Measurements from ENCODE around the gene HIRA. TPM values are rescaled to one million over a fixed set of nuclear protein-coding genes. Genes with fewer than 3 reads are reported as not detected.
"Not testable (repeated sequence)": the region's sequence is repeated elsewhere in the genome, so short reads cannot be mapped to it uniquely, and the experiment has no call there.

The HIRA gene
- total and polyA plus RNA-seq, 4 donors, result 10.4 to 24.3 (median 17.1) TPM

GRCh38 chr22:19440411-19441195 is 9.1 kb upstream of the HIRA start:
- Histone ChIP-seq H3K27me3 (ENCODE audit: control insufficient read depth in 1 of 2, insufficient read depth in 2 of 2, low read length in 1 of 2) (no peaks in the 10 kb centered on the region), H3K36me3 (ENCODE audit: control insufficient read depth in 1 of 2, insufficient read depth in 2 of 2, low read length in 1 of 2) (no peaks in the 10 kb centered on the region), H3K27ac (ENCODE audit: low read depth in 1 of 2, low read length in 2 of 2) (no peak overlapping the region), H3K9me3 (ENCODE audit: control insufficient read depth, low read length) (no peaks in the 10 kb centered on the region), H3K4me3 (ENCODE audit: low read length in 2 of 2) (no peak overlapping the region), H3K4me1 (ENCODE audit: control insufficient read depth in 1 of 2, insufficient read depth in 2 of 2, low read length in 2 of 2) (no peaks in the 10 kb centered on the region)
- intact Hi-C loops (cut with DNase I), result no loop called here
- no peak for ATAC-seq (ENCODE audit: low FRiP score)
- no peak for DNase-seq
- 74 to 86% methylated on average over 8 of the region's 8 CpGs for WGBS, 2 donors

GRCh38 chr22:19438298-19438697 is 6.8 kb upstream of the HIRA start:
- Histone ChIP-seq H3K4me3 (ENCODE audit: low read length in 2 of 2) (no peak overlapping the region), H3K27me3 (ENCODE audit: control insufficient read depth in 1 of 2, insufficient read depth in 2 of 2, low read length in 1 of 2) (no peaks in the 10 kb centered on the region), H3K27ac (ENCODE audit: low read depth in 1 of 2, low read length in 2 of 2) (no peak overlapping the region), H3K9me3 (ENCODE audit: control insufficient read depth, low read length) (no peaks in the 10 kb centered on the region), H3K36me3 (ENCODE audit: control insufficient read depth in 1 of 2, insufficient read depth in 2 of 2, low read length in 1 of 2) (peaks cover 0 to 2% of the 10 kb centered on the region in 2 donors), H3K4me1 (ENCODE audit: control insufficient read depth in 1 of 2, insufficient read depth in 2 of 2, low read length in 2 of 2) (no peaks in the 10 kb centered on the region)
- no peak for ATAC-seq (ENCODE audit: low FRiP score)
- intact Hi-C loops (cut with DNase I), result loop anchor here in 1 of 2 donors (10.0 kb wide), 1 partner anchor 293 kb away; the partner anchor contains the start of gene ESS2
- 62 to 69% methylated on average over 7 of the region's 7 CpGs for WGBS, 2 donors
- DNase-seq, result no peak

GRCh38 chr22:19436444-19437161 is 5.1 kb upstream of the HIRA start:
- not testable (repeated sequence) for H3K4me3 ChIP-seq (ENCODE audit: low read length in 2 of 2); H3K27ac ChIP-seq (ENCODE audit: low read depth in 1 of 2, low read length in 2 of 2); H3K9me3 ChIP-seq (ENCODE audit: control insufficient read depth, low read length); DNase-seq; H3K27me3 ChIP-seq (ENCODE audit: control insufficient read depth in 1 of 2, insufficient read depth in 2 of 2, low read length in 1 of 2); H3K36me3 ChIP-seq (ENCODE audit: control insufficient read depth in 1 of 2, insufficient read depth in 2 of 2, low read length in 1 of 2); ATAC-seq (ENCODE audit: low FRiP score); H3K4me1 ChIP-seq (ENCODE audit: control insufficient read depth in 1 of 2, insufficient read depth in 2 of 2, low read length in 2 of 2)
- 90 to 91% methylated on average over 9 of the region's 9 CpGs for WGBS, 2 donors
- intact Hi-C loops (cut with DNase I), result loop anchor here in 1 of 2 donors (10.0 kb wide), 1 partner anchor 292 kb away; the partner anchor contains the start of gene ESS2

GRCh38 chr22:19434829-19435580 is 3.5 kb upstream of the HIRA start:
- DNase-seq, result no peak
- Histone ChIP-seq H3K9me3 (ENCODE audit: control insufficient read depth, low read length) (no peaks in the 10 kb centered on the region), H3K27me3 (ENCODE audit: control insufficient read depth in 1 of 2, insufficient read depth in 2 of 2, low read length in 1 of 2) (no peaks in the 10 kb centered on the region), H3K27ac (ENCODE audit: low read depth in 1 of 2, low read length in 2 of 2) (no peak overlapping the region), H3K4me3 (ENCODE audit: low read length in 2 of 2) (no peak overlapping the region), H3K4me1 (ENCODE audit: control insufficient read depth in 1 of 2, insufficient read depth in 2 of 2, low read length in 2 of 2) (no peaks in the 10 kb centered on the region), H3K36me3 (ENCODE audit: control insufficient read depth in 1 of 2, insufficient read depth in 2 of 2, low read length in 1 of 2) (peaks cover 0 to 2% of the 10 kb centered on the region in 2 donors)
- WGBS, 2 donors, result 78 to 81% methylated on average over 2 of the region's 2 CpGs
- intact Hi-C loops (cut with DNase I), result loop anchor here (5.0 to 10.0 kb wide), 3 partner anchors 42 to 290 kb away; partner anchors contain the start of genes CDC45 (in 1 of the 2), ESS2 (in 1 of the 2), SLC25A1 (in 1 of the 2) and UFD1 (in 1 of the 2)
- no peak for ATAC-seq (ENCODE audit: low FRiP score)

- Histone ChIP-seq H3K36me3 (ENCODE audit: control insufficient read depth in 1 of 2, insufficient read depth in 2 of 2, low read length in 1 of 2) (peaks cover 0 to 2% of the 10 kb centered on the region in 2 donors), H3K4me1 (ENCODE audit: control insufficient read depth in 1 of 2, insufficient read depth in 2 of 2, low read length in 2 of 2) (no peaks in the 10 kb centered on the region), H3K27ac (ENCODE audit: low read depth in 1 of 2, low read length in 2 of 2) (no peak overlapping the region), H3K4me3 (ENCODE audit: low read length in 2 of 2) (no peak overlapping the region), H3K9me3 (ENCODE audit: control insufficient read depth, low read length) (no peaks in the 10 kb centered on the region), H3K27me3 (ENCODE audit: control insufficient read depth in 1 of 2, insufficient read depth in 2 of 2, low read length in 1 of 2) (no peaks in the 10 kb centered on the region)
- intact Hi-C loops (cut with DNase I), result loop anchor here (5.0 to 10.0 kb wide), 3 partner anchors 43 to 290 kb away; partner anchors contain the start of genes CDC45 (in 1 of the 2), ESS2 (in 1 of the 2), SLC25A1 (in 1 of the 2) and UFD1 (in 1 of the 2)
- DNase-seq (no peak), ATAC-seq (ENCODE audit: low FRiP score) (no peak)
- WGBS, 2 donors, result 95 to 96% methylated on average over 7 of the region's 7 CpGs
Observed at GRCh38 chr22:19434401-19434800, 2.9 kb upstream of the HIRA start.

GRCh38 chr22:19432133-19432851 is 759 bp upstream of the HIRA start, which contains the start of gene MRPL40:
Gene MRPL40 (plus strand): TSS chr22:19432545. CDS start chr22:19432555, 10 bp downstream.
- H3K9me3 ChIP-seq (ENCODE audit: control insufficient read depth, low read length), result no peaks in the 10 kb centered on the region
- peak; percentile 99 for ATAC-seq (ENCODE audit: low FRiP score)
- peaks cover 0 to 2% of the 10 kb centered on the region in 2 donors for H3K36me3 ChIP-seq (ENCODE audit: control insufficient read depth in 1 of 2, insufficient read depth in 2 of 2, low read length in 1 of 2)
- H3K27me3 ChIP-seq (ENCODE audit: control insufficient read depth in 1 of 2, insufficient read depth in 2 of 2, low read length in 1 of 2), result no peaks in the 10 kb centered on the region
- peak; percentile 97 for DNase-seq
- peak within 1 kb of the TSS; percentile 98 for H3K4me3 ChIP-seq (ENCODE audit: low read length in 2 of 2)
- 0% methylated on average over 67 to 74 of the region's 74 CpGs for WGBS, 2 donors
- peak within 1 kb of the TSS; percentile 30 to 89 for H3K27ac ChIP-seq (ENCODE audit: low read depth in 1 of 2, low read length in 2 of 2)
- intact Hi-C loops (cut with DNase I), result loop anchor here (1.0 to 10.0 kb wide), 6 partner anchors 15 to 287 kb away; partner anchors contain the start of genes CDC45 (in 2 of the 2), SLC25A1 (in 2 of the 2), UFD1 (in 2 of the 2) and C22orf39 (in 1 of the 2)
- no peaks in the 10 kb centered on the region for H3K4me1 ChIP-seq (ENCODE audit: control insufficient read depth in 1 of 2, insufficient read depth in 2 of 2, low read length in 2 of 2)

- 0 to 1% methylated on average over 30 to 53 of the region's 53 CpGs for WGBS, 2 donors
Observed at GRCh38 chr22:19430890-19431541, 517 bp downstream of the HIRA start.

More at GRCh38 chr22:19430890-19431541, 517 bp downstream of the HIRA start:
- no peaks in the 10 kb centered on the region for H3K4me1 ChIP-seq (ENCODE audit: control insufficient read depth in 1 of 2, insufficient read depth in 2 of 2, low read length in 2 of 2)
- H3K9me3 ChIP-seq (ENCODE audit: control insufficient read depth, low read length), result no peaks in the 10 kb centered on the region
- no peaks in the 10 kb centered on the region for H3K27me3 ChIP-seq (ENCODE audit: control insufficient read depth in 1 of 2, insufficient read depth in 2 of 2, low read length in 1 of 2)
- H3K4me3 ChIP-seq (ENCODE audit: low read length in 2 of 2), result peak overlapping the region; percentile 98
- ATAC-seq (ENCODE audit: low FRiP score) (no peak), DNase-seq (peak; percentile 61 to 80)
- H3K27ac ChIP-seq (ENCODE audit: low read depth in 1 of 2, low read length in 2 of 2), result peak overlapping the region in 1 of 2 donors; percentile 21
- H3K36me3 ChIP-seq (ENCODE audit: control insufficient read depth in 1 of 2, insufficient read depth in 2 of 2, low read length in 1 of 2), result peaks cover 0 to 2% of the 10 kb centered on the region in 2 donors
- intact Hi-C loops (cut with DNase I), result loop anchor here (5.0 to 10.0 kb wide), 3 partner anchors 46 to 286 kb away; partner anchors contain the start of genes CDC45 (in 1 of the 2), ESS2 (in 1 of the 2), SLC25A1 (in 1 of the 2) and UFD1 (in 1 of the 2)

Measured in aorta (tissue), 5 donors.